ENCODE results near the gene NELFA.

GRCh38 chr4:1990676-1991075, 18.1 kb downstream of the NELFA start:
- TF ChIP-seq CTCF (IDR thresholded peaks at IDR 0.05) = no peak
- TF ChIP-seq, protein P1, sequence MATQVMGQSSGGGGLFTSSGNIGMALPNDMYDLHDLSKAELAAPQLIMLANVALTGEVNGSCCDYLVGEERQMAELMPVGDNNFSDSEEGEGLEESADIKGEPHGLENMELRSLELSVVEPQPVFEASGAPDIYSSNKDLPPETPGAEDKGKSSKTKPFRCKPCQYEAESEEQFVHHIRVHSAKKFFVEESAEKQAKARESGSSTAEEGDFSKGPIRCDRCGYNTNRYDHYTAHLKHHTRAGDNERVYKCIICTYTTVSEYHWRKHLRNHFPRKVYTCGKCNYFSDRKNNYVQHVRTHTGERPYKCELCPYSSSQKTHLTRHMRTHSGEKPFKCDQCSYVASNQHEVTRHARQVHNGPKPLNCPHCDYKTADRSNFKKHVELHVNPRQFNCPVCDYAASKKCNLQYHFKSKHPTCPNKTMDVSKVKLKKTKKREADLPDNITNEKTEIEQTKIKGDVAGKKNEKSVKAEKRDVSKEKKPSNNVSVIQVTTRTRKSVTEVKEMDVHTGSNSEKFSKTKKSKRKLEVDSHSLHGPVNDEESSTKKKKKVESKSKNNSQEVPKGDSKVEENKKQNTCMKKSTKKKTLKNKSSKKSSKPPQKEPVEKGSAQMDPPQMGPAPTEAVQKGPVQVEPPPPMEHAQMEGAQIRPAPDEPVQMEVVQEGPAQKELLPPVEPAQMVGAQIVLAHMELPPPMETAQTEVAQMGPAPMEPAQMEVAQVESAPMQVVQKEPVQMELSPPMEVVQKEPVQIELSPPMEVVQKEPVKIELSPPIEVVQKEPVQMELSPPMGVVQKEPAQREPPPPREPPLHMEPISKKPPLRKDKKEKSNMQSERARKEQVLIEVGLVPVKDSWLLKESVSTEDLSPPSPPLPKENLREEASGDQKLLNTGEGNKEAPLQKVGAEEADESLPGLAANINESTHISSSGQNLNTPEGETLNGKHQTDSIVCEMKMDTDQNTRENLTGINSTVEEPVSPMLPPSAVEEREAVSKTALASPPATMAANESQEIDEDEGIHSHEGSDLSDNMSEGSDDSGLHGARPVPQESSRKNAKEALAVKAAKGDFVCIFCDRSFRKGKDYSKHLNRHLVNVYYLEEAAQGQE (IDR thresholded peaks at IDR 0.05; ENCODE audit: insufficient read depth in 1 of 2, low read depth in 2 of 2, low read length in 1 of 2) = no peak
- no peak for TF ChIP-seq POLR2AphosphoS5 (IDR thresholded peaks at IDR 0.05; ENCODE audit: low read depth, low read length)
- no peak for TF ChIP-seq SIN3A (IDR thresholded peaks at IDR 0.05; ENCODE audit: borderline replicate concordance, insufficient read depth, low read depth, low read length)
